Right atrium auricular region (tissue), 2 donors: Measurements from ENCODE around the gene POLR3B. TPM values are rescaled to one million over a fixed set of nuclear protein-coding genes. Genes with fewer than 3 reads are reported as not detected.

Source experiments
- DNase-seq: peaks from one replicate; pipeline ENCODE4 v3.0.0-alpha.2; 2019; ENCODE audit warnings: low spot score
- H3K27ac ChIP-seq, 2 donors: fragments of 200-600 bp; sonication (generic); 1 replicate in 1 of 2; 2 replicates in 1 of 2; pipeline ENCODE4 v1.5.1; 2016 to 2019
- H3K27me3 ChIP-seq, 2 donors: fragments of 200-600 bp; sonication (generic); one replicate each; pipeline versions ENCODE4 v1.5.1 to v1.6.0; 2017 to 2019
- H3K36me3 ChIP-seq: fragments of 200-600 bp; sonication (generic); one replicate; pipeline ENCODE4 v1.5.1; 2016
- H3K4me1 ChIP-seq, 2 donors: fragments of 200-600 bp; sonication (generic); one replicate each; pipeline versions ENCODE4 v1.5.1 to v1.6.0; 2017 to 2019
- H3K4me3 ChIP-seq, 2 donors: fragments of 200-600 bp; sonication (generic); 1 replicate in 1 of 2; 2 replicates in 1 of 2; pipeline ENCODE4 v1.5.1; 2017 to 2019; ENCODE audit warnings: mild to moderate bottlenecking in 1 of 2, moderate library complexity in 1 of 2
- H3K9me3 ChIP-seq, 2 donors: fragments of 200-600 bp; sonication (generic); one replicate each; pipeline ENCODE4 v1.5.1; 2019
- total RNA-seq, 2 donors: library from RNA; depleted of rRNA; stranded (reverse); fragments of >200 nt; gene quantifications; one replicate each; pipeline ENCODE4 v1.1.0, GENCODE V29; 2016
- TF ChIP-seq, protein P1 (sequence below), 2 donors: fragments of 200-600 bp; sonication (generic); IDR thresholded peaks; one replicate each; pipeline ENCODE4 v1.5.1; 2019; ENCODE audit warnings: antibody characterized with exemption in 2 of 2

Gene POLR3B
- total RNA-seq, 2 donors from 2014 or later, result 6.0 to 10.7 TPM

GRCh38 chr12:106428384-106428783 is 70.8 kb downstream of the POLR3B start:
- H3K9me3 ChIP-seq, result no peaks in the 10 kb centered on the region
- H3K4me1 ChIP-seq, result peaks cover 0 to 13% of the 10 kb centered on the region in 2 donors
- H3K27me3 ChIP-seq, result no peaks in the 10 kb centered on the region
- DNase-seq, result no peak
- TF ChIP-seq, protein P1, sequence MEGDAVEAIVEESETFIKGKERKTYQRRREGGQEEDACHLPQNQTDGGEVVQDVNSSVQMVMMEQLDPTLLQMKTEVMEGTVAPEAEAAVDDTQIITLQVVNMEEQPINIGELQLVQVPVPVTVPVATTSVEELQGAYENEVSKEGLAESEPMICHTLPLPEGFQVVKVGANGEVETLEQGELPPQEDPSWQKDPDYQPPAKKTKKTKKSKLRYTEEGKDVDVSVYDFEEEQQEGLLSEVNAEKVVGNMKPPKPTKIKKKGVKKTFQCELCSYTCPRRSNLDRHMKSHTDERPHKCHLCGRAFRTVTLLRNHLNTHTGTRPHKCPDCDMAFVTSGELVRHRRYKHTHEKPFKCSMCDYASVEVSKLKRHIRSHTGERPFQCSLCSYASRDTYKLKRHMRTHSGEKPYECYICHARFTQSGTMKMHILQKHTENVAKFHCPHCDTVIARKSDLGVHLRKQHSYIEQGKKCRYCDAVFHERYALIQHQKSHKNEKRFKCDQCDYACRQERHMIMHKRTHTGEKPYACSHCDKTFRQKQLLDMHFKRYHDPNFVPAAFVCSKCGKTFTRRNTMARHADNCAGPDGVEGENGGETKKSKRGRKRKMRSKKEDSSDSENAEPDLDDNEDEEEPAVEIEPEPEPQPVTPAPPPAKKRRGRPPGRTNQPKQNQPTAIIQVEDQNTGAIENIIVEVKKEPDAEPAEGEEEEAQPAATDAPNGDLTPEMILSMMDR (IDR thresholded peaks at IDR 0.05), result no peak
- no peaks in the 10 kb centered on the region for H3K36me3 ChIP-seq
- H3K27ac ChIP-seq, result peak overlapping the region in 1 of 2 donors; percentile 23
- no peak overlapping the region for H3K4me3 ChIP-seq

GRCh38 chr12:106429043-106429552 is 71.5 kb downstream of the POLR3B start:
- Histone ChIP-seq H3K27ac (no peak overlapping the region), H3K4me1 (peaks cover 0 to 13% of the 10 kb centered on the region in 2 donors), H3K4me3 (no peak overlapping the region), H3K9me3 (no peaks in the 10 kb centered on the region), H3K27me3 (no peaks in the 10 kb centered on the region), H3K36me3 (no peaks in the 10 kb centered on the region)
- DNase-seq, result no peak
- TF ChIP-seq, protein P1 (IDR thresholded peaks at IDR 0.05), result no peak

DNA sequence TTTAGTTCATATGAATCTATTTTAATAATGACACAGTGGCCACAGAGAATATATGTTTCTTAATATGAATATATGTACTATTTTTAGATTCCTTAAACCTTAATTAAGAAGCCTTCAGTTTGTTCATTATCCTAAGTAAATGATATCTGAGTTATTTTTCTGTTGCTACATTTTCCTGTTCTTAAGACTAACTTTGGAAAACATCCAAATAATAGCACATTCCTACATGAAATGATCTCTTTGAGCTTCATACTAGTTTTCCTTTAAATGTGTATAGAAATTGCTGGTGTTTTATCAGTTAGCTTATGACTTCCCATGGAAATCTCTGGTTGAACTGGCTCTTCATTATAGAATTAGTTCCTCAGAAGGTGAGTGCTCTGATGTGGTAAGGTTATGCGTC is 72.1 kb downstream of the POLR3B start:
- Histone ChIP-seq H3K36me3 (peaks cover 3% of the 10 kb centered on the region), H3K27ac (no peak overlapping the region), H3K4me1 (peaks cover 0 to 13% of the 10 kb centered on the region in 2 donors), H3K27me3 (no peaks in the 10 kb centered on the region), H3K9me3 (no peaks in the 10 kb centered on the region), H3K4me3 (no peak overlapping the region)
- no peak for DNase-seq
- TF ChIP-seq, protein P1 (IDR thresholded peaks at IDR 0.05), result no peak

- DNase-seq, result no peak
- no peaks in the 10 kb centered on the region for H3K27me3 ChIP-seq
- H3K27ac ChIP-seq, result no peak overlapping the region
- H3K9me3 ChIP-seq, result no peaks in the 10 kb centered on the region
- no peak overlapping the region for H3K4me3 ChIP-seq
- TF ChIP-seq, protein P1 (IDR thresholded peaks at IDR 0.05), result no peak
- peaks cover 5% of the 10 kb centered on the region for H3K36me3 ChIP-seq
- peaks cover 0 to 13% of the 10 kb centered on the region in 2 donors for H3K4me1 ChIP-seq
These were observed 74.4 kb downstream of the POLR3B start for GRCh38 chr12:106431839-106432411.

DNA sequence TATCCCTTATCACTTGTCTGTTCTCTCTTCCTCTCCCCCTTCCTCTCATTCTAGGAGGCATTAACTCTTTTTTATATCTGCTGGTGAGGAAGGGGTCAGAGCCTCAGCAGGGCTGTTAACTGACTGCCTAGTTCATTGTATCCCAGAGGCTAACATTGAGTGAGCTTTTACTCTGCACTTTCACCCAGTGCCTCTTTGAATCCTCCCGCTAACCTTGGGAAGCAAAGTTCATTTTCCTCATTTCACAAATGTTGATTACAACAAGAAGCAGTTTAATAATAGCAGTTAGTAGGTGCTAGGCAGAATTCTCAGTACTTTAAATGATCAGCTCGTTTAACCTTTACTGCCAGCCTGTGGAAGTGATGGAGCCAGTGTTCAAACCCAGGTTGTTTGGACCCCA is 75.5 kb downstream of the POLR3B start:
- Histone ChIP-seq H3K27ac (no peak overlapping the region), H3K4me3 (no peak overlapping the region), H3K9me3 (no peaks in the 10 kb centered on the region), H3K27me3 (no peaks in the 10 kb centered on the region), H3K4me1 (peaks cover 0 to 8% of the 10 kb centered on the region in 2 donors), H3K36me3 (peaks cover 10% of the 10 kb centered on the region)
- TF ChIP-seq, protein P1 (IDR thresholded peaks at IDR 0.05), result no peak
- no peak for DNase-seq

DNA sequence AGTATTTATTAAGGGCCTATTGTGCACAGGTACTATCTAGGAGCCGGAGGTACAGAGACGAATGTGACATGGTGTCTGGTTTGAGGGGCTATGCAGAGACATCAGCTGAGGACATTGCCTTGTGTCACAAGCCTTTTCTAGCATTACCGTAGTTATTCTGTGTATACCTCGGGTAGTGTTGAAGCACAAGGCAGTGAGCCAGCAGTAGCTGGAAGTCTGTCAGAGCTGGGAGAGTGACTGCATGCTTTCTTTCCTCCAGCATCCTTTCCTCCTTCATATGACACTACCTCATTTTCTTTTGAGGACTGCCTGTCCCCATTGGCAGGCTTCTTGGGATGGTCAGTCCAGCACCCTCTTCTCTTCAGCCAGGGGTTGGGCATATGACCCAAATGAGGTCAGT is 77.0 kb downstream of the POLR3B start:
- Histone ChIP-seq H3K27me3 (no peaks in the 10 kb centered on the region), H3K36me3 (peaks cover 16% of the 10 kb centered on the region), H3K4me1 (no peaks in the 10 kb centered on the region), H3K9me3 (no peaks in the 10 kb centered on the region), H3K27ac (no peak overlapping the region), H3K4me3 (no peak overlapping the region)
- TF ChIP-seq, protein P1 (IDR thresholded peaks at IDR 0.05), result no peak
- DNase-seq, result no peak
